HG03139 (cell line): Measurements from ENCODE around the gene TMEM156.
"Not testable (repeated sequence)": the region's sequence is repeated elsewhere in the genome, so short reads cannot be mapped to it uniquely, and the experiment has no call there.

Experiments used
- ATAC-seq: cut with Tn5 transposase; IDR thresholded peaks from one replicate; pipeline ENCODE4 v1.9.1; 2021; ENCODE audit not compliant: unreplicated experiment

TMEM156 gene

DNA sequence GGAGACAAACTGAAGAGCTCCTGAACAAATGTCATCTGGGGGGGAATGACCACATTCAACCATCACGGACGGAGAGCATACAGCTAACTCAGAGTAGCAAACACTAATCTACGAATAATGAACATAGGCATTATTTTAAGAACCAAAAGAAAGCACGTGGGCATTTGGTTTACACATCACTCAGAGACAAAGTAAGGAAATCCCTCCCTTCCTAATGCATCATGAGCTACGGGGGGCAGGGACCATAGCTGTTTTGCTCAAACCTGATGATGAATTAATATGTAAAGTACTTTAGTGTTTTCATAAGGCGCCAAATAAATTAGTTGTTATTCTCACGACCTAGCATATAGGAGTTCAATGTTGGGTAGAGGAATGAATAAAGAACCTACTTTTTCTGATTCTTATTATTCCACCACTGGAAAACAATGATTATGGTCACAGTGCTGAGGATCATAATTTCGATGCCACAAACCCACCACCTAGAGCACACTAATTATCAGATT, 11.7 kb upstream of the TMEM156 start:
- ATAC-seq, result no peak

DNA sequence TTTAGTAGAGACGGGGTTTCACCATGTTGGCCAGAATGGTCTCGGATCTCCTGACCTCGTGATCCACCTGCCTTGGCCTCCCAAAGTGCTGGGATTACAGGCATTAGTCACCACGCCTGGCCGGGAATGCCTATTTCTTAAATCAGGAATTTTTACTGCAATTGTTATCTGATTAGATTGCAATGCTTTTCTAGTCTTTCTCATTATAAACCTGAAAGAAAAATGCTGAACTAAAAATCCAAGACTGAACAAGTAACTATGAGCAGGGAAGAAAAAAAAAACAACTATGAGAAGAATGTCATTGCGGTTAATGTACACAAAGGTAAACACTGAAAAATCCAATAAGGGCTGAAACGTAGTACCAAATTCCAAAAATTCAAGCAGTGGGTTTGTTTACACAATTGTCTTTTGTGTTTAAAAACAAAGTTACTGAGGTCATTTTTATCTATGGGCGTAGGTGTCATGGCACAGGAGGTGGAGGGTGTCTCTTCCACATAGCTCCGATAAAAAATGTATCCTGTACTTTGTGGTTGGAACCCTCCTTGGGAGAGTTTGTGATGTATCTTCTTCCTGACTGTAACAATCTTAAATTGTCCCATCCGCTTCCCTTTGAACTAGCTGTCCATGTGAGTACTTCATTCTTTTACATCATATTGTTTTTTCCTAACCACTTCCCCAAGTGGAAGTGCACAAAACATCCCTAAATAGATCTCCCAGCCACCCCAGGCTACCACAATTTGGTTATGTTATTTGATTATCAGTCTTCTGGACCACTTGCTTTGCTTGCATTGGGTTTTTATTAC, 11.1 kb upstream of the TMEM156 start:
- no peak for ATAC-seq

DNA sequence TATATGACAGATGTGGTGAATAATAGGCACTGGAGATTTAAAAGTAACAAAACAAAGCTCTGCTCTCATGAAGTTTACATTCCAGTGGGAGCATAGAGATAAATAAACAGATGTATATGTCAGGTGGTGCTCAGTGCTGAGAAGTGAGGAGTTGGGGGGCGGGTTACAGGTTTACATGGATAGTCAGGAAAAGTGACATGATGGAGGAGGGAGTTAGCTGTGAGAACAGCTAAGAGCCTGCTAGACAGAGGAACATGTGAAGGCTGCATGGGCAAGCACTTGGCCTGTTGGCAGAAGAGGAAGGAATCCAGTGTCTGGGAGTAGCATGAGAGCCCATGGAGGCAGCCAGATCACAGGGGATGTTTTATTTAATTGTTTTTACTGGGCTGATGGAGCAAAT, 10.2 kb upstream of the TMEM156 start:
- ATAC-seq, result no peak

DNA sequence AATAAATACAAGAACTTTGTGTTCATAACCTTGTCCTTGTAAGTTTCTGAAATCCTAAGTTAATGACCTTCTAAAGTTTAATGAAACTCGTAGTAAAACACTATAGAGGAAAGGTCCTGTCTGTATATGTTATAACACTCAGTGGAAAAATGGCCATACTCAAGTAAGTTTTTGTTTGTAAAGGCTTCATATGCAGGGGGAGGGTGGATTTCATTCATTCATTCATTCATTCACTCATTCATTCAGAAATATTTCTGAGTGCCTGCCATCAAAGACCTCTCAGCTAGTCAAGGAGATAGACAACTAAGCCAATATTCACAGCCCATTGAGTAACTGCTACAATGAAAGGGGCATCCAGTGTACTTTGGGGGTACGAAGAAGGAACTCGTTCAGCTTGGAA, 6.9 kb upstream of the TMEM156 start:
- no peak for ATAC-seq

DNA sequence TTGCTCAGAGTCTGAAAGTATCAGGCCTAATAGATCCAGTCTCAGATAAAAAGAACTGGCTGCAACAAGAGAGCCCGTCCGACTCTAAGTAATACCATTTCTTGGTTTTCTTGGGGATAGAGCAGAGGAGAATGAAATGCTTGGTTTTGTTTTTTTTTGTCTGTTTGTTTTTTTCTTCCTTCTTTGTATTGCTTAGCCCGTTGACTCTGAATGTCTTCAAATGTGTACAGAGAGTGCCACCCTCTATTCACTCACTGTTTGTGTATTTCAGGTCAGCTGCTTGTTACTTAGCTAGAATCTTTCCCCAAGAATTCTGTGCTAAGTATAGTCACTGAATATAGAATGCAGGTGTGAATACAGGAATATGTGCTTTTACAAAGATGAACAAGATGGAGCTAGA, 5.7 kb upstream of the TMEM156 start:
- ATAC-seq, result no peak

DNA sequence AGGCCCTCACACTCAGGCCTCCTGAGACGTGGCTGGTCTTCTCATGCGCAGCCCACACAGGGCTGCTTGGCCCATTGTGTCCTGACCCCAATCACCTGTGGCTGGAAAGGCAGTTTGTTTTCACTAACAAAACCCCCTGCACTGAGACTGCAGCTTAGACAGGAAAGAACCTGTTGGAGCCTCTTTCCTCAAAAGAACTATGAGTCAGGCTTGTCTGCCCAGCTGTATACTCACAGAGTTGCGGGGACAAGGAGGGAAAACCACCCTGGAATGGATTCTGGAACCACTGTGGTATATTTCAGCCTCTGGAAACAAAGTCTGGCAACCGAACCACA, 5.2 kb upstream of the TMEM156 start:
- ATAC-seq, result no peak

DNA sequence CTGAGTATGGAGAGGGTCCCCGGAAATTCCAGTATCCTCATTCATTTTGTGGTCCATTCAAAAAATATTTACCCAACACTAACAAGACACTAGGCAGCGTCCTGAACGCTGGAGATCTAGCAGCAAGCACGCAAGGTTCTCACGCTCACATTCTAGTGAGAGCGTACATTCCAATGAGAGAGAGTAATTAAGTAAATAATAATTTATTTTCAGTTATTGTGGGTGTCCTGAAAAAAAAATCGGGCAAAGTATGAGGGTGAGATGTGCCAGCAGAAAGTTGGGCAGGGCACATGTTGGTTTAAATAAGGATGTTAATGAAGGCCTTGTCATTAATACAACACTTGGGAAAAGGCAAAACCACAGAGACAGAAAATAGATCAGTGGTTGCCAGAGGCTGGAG, 4.0 kb upstream of the TMEM156 start:
- ATAC-seq, result no peak

DNA sequence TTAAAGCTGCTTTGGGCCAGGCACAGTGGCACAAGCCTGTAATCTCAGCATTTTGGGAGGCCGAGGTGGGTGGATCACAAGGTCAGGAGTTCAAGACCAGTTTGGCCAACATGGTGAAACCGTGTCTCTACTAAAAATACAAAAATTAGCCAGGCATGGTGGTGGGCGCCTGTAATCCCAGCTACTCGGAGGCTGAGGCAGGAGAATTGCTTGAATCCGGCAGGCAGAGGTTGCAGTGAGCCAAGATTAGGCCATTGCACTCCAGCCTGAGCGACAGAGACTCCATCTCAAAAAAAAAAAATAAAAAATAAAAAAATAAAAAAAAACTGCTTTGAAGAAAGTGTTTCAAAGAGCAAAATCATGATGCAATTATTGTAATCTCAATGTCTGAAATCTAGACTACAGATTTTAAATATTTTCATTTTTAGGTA, 604 bp downstream of the TMEM156 start:
- ATAC-seq, result not testable (repeated sequence)

DNA sequence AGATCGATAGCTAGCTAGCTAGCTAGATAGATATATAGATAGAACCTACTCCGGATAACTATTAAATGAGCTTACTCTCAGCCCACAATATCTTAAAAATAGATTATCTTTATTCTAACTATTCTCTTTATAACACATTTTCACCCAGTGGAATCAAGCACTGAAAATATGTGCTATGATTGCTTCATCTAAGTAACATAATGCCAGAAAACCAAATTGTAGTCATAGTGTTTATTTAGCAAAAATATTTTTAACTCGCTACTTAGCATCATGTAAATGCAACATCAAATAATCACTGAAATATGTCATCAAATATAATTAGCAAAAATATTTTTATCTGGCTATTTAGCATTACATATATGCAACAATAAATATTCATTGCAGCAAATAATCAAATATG, 1.5 kb downstream of the TMEM156 start:
- ATAC-seq, result no peak

DNA sequence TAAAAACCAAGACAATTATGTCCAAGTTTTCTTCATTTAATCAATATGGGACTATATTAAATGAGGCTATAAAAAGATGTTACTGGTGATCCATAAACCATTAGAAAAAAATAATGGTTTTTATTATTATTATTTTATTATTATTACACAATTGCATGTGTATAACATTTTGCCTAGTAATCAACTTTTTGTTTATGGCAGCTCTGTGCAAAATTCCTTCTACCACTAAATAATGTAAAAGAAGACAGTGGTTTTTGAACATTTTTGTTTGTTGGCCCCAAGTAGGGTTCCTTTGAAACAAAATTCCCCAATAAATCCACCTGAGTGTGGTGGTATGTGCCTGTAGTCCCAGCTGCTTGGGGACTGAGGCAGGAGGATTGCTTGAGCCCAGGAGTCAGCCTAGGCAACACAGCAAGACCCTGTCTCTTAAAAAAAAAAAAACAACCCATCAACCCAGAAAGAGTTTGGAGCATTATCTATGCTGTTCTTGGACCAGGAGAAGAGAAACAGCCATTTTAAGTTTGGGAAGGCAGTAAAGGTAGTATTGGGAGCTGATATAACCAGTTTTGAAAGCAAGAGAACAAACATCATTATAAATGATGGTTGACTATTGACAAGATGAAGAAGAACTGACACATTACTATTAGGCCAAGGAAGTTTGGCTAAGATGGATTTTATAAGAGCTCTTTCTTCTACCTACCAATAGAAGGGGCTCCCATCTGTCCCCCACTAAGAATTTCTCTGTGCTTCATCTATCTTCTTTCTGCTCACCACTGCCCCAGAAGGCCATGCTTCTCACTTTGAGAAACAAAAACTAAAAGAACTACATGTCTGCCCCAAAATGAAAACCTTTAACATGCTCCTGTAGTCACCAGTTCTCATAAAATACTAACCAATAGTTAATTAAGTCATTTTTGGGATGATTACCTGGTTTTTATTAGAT, 2.2 kb downstream of the TMEM156 start:
- ATAC-seq, result no peak

DNA sequence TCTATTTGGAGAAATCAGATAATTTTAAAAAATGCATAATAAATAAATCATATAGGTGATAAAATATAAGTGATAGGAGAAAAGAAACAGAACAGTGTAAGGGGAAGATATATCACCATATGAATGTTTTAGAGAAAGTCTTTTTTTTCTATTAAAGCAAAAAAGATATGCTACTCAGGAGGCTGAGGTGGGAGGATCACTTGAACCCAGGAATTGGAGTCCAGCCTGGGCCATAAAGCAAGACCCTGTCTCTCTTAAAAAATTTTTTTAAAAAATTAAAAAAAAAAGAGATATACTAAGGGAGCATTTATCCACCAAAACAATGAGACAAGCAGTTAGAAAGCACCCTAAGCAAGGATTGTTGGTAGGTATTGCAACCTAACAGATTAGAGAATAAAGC, 6.1 kb downstream of the TMEM156 start:
- no peak for ATAC-seq

DNA sequence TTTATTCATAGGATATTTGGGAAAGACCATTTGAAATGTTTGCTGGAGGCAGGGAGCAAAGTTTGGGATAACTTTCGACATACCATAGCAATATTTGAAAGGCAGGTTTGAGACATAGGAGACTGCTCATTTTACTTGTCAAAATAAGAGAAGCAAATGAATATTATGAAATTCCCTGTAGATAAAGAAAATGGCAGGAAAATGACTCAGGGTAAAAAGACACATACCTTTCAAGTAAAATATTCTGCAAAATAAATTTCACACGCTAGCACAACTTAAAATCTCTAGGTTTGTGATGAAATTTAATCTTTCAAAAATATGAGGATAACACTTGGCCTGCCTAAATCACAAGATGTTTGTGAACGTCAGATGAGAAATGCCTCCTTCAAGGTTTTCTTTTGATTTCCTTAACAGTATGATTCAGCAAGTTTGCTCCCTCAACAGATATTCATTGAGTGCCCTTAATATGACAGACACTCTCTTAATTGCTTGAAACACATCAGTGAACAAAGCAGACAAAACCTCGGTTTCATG, 6.6 kb downstream of the TMEM156 start:
- ATAC-seq, result no peak

DNA sequence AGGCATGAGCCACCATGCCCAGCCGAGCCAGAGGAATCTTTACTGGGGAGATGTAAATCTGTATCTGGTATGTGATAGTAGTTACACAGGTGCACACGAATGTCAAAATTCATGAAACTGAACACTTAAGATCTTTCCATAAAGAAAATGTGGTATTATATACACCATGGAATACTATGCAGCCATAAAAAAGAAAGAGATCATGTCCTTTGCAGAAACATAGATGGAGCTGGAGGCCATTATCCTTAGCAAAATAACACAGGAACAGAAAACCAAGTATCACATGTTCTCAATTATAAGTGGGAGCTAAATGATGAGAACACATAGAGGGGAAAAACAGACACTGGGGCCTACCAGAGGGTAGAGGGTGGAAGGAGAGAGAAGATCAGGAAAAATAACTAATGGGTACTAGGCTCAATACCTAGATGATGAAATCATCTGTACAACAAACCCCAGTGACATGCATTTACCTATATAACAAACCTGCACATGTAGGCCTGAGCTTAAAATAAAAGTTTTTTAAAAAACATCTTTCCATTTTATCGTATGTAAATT, 7.8 kb downstream of the TMEM156 start:
- no peak for ATAC-seq

DNA sequence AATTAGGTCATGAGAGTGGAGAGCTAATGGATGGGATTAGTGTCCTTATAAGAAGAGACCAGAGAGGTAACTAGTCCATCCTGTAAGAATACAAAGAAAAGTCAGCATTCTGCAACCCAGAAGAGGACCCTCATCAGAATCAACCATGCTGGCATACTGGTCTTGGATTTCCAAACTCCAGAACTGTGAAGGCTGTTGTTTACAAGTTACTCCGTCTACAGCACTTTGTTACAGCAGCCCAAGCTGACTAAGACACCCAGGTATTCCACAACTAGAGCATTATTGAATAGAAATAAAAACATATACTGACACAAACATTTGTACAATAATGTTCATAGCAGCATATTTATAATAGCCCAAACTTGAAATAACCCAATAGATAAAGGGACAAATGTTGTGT, 9.2 kb downstream of the TMEM156 start:
- no peak for ATAC-seq

DNA sequence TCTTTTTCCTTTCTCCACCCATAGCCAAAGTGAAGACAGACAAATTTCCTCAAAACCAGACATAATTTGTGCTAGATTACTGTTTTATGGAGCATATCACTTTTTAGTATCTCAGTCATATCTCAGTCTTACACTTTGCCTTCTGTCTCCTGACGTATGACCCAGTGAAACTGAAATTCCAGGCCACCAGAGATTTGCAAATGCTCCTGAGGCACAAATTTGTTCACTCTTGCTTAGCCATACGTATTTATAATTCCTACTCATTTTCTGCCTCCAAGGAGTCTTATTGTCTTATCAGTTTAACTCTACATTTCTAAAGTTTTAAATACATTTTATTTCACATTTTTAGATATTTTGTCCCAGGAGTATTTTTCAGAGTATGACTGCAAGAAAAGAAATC, 10.0 kb downstream of the TMEM156 start:
- no peak for ATAC-seq

DNA sequence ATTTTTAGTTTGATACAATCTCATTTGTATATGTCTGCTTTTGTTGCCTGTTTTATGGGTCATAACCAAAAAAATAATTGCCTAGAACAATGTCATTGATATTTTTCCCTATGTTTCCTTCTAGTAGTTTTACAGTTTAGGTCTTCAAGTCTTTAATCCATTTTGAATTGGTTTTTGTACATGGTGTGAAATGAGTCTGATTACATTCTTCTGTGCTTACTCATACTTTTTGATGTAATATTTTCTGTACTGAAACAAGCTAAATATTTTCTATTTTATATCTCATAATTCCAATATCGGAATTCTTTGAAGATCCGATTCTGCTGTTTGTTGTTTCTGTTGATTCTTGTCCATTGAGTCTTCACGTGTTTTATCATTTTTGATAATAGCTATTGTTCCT, 10.6 kb downstream of the TMEM156 start:
- no peak for ATAC-seq

DNA sequence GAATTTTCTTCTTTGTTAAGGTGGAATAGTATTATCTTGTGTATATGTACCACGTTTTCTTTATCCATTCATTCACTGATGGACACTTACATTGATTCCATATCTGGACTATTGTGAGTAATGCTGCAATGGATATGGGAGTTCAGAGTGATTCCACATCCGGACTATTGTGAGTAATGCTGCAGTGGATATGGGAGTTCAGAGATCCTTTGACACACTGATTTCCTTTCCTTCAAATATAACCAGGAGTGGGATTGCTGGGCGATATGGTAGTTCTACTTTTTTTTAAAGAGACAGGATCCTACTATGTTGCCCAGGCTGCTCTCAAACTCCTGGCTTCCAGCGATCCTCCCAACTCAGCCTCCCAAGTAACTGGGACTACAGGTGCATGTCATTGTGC, 12.1 kb downstream of the TMEM156 start:
- ATAC-seq, result no peak

DNA sequence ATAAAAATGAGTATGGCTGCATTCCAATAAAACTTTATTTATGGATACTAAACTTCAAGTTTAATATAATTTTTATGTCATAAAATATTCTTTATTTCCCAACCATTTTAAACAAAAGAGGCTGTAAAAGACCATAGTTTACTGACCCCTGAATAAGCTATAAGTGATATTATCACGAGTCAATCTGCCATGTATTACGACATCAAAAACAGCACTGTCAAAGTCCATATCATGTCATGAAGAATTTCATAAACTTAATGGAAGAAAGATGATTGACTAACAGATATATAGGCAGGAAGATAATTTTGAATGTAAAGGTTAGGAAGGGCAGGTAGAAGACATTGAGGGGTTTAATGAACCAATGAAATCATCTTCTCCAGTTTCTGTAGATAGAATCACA, 18.2 kb downstream of the TMEM156 start:
- no peak for ATAC-seq

DNA sequence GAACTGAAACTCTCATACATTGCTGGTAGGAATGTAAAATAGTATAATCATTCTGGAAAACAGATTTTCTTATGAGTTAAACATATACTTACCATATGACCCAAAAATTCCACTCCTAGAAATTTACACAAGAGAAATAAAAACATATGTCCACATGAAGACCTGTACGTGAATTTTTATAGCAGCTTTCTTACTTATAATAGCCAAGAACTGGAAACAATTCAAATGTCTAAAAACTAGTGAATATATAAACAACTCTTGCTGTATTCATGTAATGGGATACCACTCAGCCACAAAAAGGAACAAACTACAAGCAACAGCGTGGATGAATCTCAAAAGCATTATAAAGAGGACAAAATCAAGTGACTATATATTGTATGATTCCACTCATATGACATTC, 27.5 kb downstream of the TMEM156 start:
- no peak for ATAC-seq

DNA sequence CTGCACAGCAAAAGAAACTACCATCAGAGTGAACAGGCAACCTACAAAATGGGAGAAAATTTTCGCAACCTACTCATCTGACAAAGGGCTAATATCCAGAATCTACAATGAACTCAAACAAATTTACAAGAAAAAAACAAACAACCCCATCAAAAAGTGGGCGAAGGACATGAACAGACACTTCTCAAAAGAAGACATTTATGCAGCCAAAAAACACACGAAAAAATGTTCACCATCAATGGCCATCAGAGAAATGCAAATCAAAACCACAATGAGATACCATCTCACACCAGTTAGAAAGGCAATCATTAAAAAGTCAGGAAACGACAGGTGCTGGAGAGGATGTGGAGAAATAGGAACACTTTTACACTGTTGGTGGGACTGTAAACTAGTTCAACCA, 30.2 kb downstream of the TMEM156 start:
- not testable (repeated sequence) for ATAC-seq

DNA sequence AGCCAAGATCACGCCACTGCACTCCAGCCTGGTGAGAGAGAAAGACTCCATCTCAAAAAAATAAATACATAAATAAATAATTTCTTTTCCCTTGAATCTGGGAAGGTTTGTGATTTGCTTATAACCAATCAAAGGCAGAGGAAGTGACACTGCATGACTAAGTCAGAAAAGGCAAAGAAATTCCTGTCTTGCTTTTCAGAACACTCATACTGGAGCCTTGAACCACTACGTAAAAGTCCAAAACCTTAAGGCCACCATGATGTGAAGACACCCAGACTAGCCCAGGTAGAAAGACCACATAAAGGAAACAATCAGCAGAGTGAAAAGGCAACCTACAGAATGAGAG, 36.6 kb downstream of the TMEM156 start:
- ATAC-seq, result no peak

DNA sequence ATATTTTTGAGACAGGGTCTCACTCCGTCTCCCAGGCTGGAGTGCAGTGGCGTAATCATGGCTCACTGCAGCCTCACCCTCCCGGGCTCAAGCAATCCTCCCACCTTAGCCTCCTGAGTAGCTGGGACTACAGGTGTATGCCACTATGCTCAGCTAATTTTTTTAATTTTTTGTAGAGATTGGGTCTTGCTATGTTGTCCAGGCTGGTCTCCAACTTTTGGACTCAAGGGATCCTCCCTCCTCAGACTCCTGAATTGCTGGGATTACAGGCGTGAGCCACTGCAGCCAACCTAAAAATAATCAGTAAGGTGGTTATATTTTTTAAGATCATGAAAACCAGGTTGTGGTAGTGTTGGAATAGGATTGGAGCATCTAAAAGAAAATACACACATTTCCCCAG, 38.1 kb downstream of the TMEM156 start:
- no peak for ATAC-seq
